HT1080 (cell line): Measurements from ENCODE around the gene GJA9. TPM values are rescaled to one million over a fixed set of nuclear protein-coding genes. Genes with fewer than 3 reads are reported as not detected.
"Not testable (repeated sequence)": the region's sequence is repeated elsewhere in the genome, so short reads cannot be mapped to it uniquely, and the experiment has no call there.

ENCODE experiments used
- DNase-seq: peaks from one replicate; pipeline ENCODE4 v3.0.0-alpha.2; 2015; ENCODE audit warnings: low read depth
- polyA plus RNA-seq, 2 experiments: library from polyadenylated mRNA; depleted of rRNA; stranded (reverse); fragments of >200 nt; gene quantifications; 2 replicates each; pipeline ENCODE4 v1.2.3, GENCODE V29; 2015
- total RNA-seq: library from RNA; depleted of rRNA; stranded (reverse); fragments of >200 nt; shearing (Covaris generic); gene quantifications from 2 replicates; pipeline ENCODE4 v1.2.3, GENCODE V29; 2014; rRNA removed

The GJA9 gene
- not detected in 2 replicates for total RNA-seq
- polyA plus RNA-seq (2015; cell fraction: cytosol; rRNA removed), result not detected in 2 replicates
- 0.08 TPM in 1 of 2 replicates, not detected in the other for polyA plus RNA-seq (2015; cell fraction: nucleus; rRNA removed)

- DNase-seq, result no peak
Measured at GRCh38 chr1:38881487-38881886, at the start of gene GJA9. Gene GJA9 (minus strand): TSS chr1:38881587. CDS start chr1:38876098, 5,489 bp downstream.

GRCh38 chr1:38929476-38929875 is 48.1 kb upstream of the GJA9 start:
- DNase-seq, result no peak

GRCh38 chr1:38929054-38929453 is 47.7 kb upstream of the GJA9 start:
- no peak for DNase-seq

GRCh38 chr1:38926091-38926490 is 44.7 kb upstream of the GJA9 start:
- no peak for DNase-seq

GRCh38 chr1:38925391-38925790 is 44.0 kb upstream of the GJA9 start:
- DNase-seq, result no peak

- no peak for DNase-seq
Measured at GRCh38 chr1:38923607-38924006, 42.2 kb upstream of the GJA9 start.

- DNase-seq, result no peak
Measured at GRCh38 chr1:38919130-38919529, 37.7 kb upstream of the GJA9 start.

GRCh38 chr1:38918568-38918967 is 37.2 kb upstream of the GJA9 start:
- no peak for DNase-seq

- no peak for DNase-seq
Measured at GRCh38 chr1:38917772-38918171, 36.4 kb upstream of the GJA9 start.

GRCh38 chr1:38917337-38917736 is 36.0 kb upstream of the GJA9 start:
- DNase-seq, result no peak

GRCh38 chr1:38915352-38915948 is 34.1 kb upstream of the GJA9 start:
- DNase-seq, result no peak

- not testable (repeated sequence) for DNase-seq
Measured at GRCh38 chr1:38914908-38915307, 33.5 kb upstream of the GJA9 start.

GRCh38 chr1:38908821-38909220 is 27.4 kb upstream of the GJA9 start:
- DNase-seq, result no peak

GRCh38 chr1:38905985-38906384 is 24.6 kb upstream of the GJA9 start:
- no peak for DNase-seq

- DNase-seq, result no peak
Measured at GRCh38 chr1:38899560-38899959, 18.2 kb upstream of the GJA9 start.

GRCh38 chr1:38898653-38899230 is 17.4 kb upstream of the GJA9 start:
- DNase-seq, result peak; percentile 78

GRCh38 chr1:38896169-38896568 is 14.8 kb upstream of the GJA9 start:
- no peak for DNase-seq

GRCh38 chr1:38892976-38893375 is 11.6 kb upstream of the GJA9 start:
- no peak for DNase-seq

GRCh38 chr1:38891753-38892152 is 10.4 kb upstream of the GJA9 start:
- DNase-seq, result no peak

GRCh38 chr1:38889589-38889988 is 8.2 kb upstream of the GJA9 start:
- no peak for DNase-seq

- DNase-seq, result no peak
Measured at GRCh38 chr1:38888423-38889333, 7.3 kb upstream of the GJA9 start.

- DNase-seq, result no peak
Measured at GRCh38 chr1:38885092-38885491, 3.7 kb upstream of the GJA9 start.
